Myocyte (in vitro differentiated cells): ENCODE data around the gene LCN9. TPM values are rescaled to one million over a fixed set of nuclear protein-coding genes. Genes with fewer than 3 reads are reported as not detected.

Experiments used
- DNase-seq: peaks from one replicate; pipeline ENCODE4 v3.0.0-alpha.2; 2012; ENCODE audit warnings: low read depth
- total RNA-seq: library from RNA; depleted of rRNA; stranded (reverse); fragments of >200 nt; gene quantifications from 2 replicates; pipeline ENCODE4 v1.2.3, GENCODE V29; 2014

Gene LCN9
- total RNA-seq, 1 donor from 2014 or later = not detected

- no peak for DNase-seq
Observed at GRCh38 chr9:135716045-135716444, 52.9 kb downstream of the LCN9 start.

Other genes with a start within 250 kb of the LCN9 start
- 14.3 and 15.2 TPM in 2 replicates for gene PPP1R26, start 183.5 kb upstream of the LCN9 start, total RNA-seq
- gene MRPS2, start 162.6 kb upstream of the LCN9 start, total RNA-seq = 28.1 and 39.2 TPM in 2 replicates
- not detected in 2 replicates for gene LCN1, start 141.9 kb upstream of the LCN9 start, total RNA-seq
- not detected in 2 replicates for gene OBP2A, start 117.2 kb upstream of the LCN9 start, total RNA-seq
- not detected in 2 replicates for gene PAEP, start 101.6 kb upstream of the LCN9 start, total RNA-seq
- gene GLT6D1, start 23.8 kb upstream of the LCN9 start, total RNA-seq = not detected in 2 replicates
- not detected in 2 replicates for gene SOHLH1, start 36.2 kb downstream of the LCN9 start, total RNA-seq
- gene KCNT1, start 38.9 kb downstream of the LCN9 start, total RNA-seq = 0.08 and 0.16 TPM in 2 replicates
- gene CAMSAP1, start 244.2 kb downstream of the LCN9 start, total RNA-seq = 45.8 and 57.8 TPM in 2 replicates